ENCODE results near the gene COA8.
"Not testable (repeated sequence)": the region's sequence is repeated elsewhere in the genome, so short reads cannot be mapped to it uniquely, and the experiment has no call there.

The COA8 gene

GRCh38 chr14:103593577-103593976 lies 30.8 kb downstream of the COA8 start:
- no peak overlapping the region for H3K4me3 ChIP-seq (ENCODE audit: low read length)
- peaks cover 11% of the 10 kb centered on the region for H3K36me3 ChIP-seq (ENCODE audit: control insufficient read depth, insufficient read depth, low read length)
- H3K4me1 ChIP-seq (ENCODE audit: control insufficient read depth, insufficient read depth, low read length): no peaks in the 10 kb centered on the region
- H3K27ac ChIP-seq (ENCODE audit: low read depth, low read length): no peak overlapping the region
- no peaks in the 10 kb centered on the region for H3K27me3 ChIP-seq (ENCODE audit: control insufficient read depth, insufficient read depth, low read length)
- no peak overlapping the region for H3K9ac ChIP-seq (ENCODE audit: low read length)

GRCh38 chr14:103594265-103594664 lies 31.5 kb downstream of the COA8 start:
- no peak overlapping the region for H3K4me3 ChIP-seq (ENCODE audit: low read length)
- H3K27ac ChIP-seq (ENCODE audit: low read depth, low read length): no peak overlapping the region
- H3K9ac ChIP-seq (ENCODE audit: low read length): no peak overlapping the region

GRCh38 chr14:103597623-103598377 lies 35.0 kb downstream of the COA8 start:
- Histone ChIP-seq H3K4me3 (ENCODE audit: low read length) (no peak overlapping the region), H3K27ac (ENCODE audit: low read depth, low read length) (no peak overlapping the region), H3K9ac (ENCODE audit: low read length) (no peak overlapping the region), H3K36me3 (ENCODE audit: control insufficient read depth, insufficient read depth, low read length) (no peaks in the 10 kb centered on the region), H3K27me3 (ENCODE audit: control insufficient read depth, insufficient read depth, low read length) (no peaks in the 10 kb centered on the region), H3K4me1 (ENCODE audit: control insufficient read depth, insufficient read depth, low read length) (no peaks in the 10 kb centered on the region)

More at GRCh38 chr14:103594265-103594664, 31.5 kb downstream of the COA8 start:
- Histone ChIP-seq H3K4me1 (ENCODE audit: control insufficient read depth, insufficient read depth, low read length) (no peaks in the 10 kb centered on the region), H3K36me3 (ENCODE audit: control insufficient read depth, insufficient read depth, low read length) (peaks cover 6% of the 10 kb centered on the region), H3K27me3 (ENCODE audit: control insufficient read depth, insufficient read depth, low read length) (no peaks in the 10 kb centered on the region)

- no peak overlapping the region for H3K4me3 ChIP-seq (ENCODE audit: low read length)
- no peaks in the 10 kb centered on the region for H3K4me1 ChIP-seq (ENCODE audit: control insufficient read depth, insufficient read depth, low read length)
- no peaks in the 10 kb centered on the region for H3K27me3 ChIP-seq (ENCODE audit: control insufficient read depth, insufficient read depth, low read length)
- no peak overlapping the region for H3K27ac ChIP-seq (ENCODE audit: low read depth, low read length)
- H3K9ac ChIP-seq (ENCODE audit: low read length): no peak overlapping the region
- no peaks in the 10 kb centered on the region for H3K36me3 ChIP-seq (ENCODE audit: control insufficient read depth, insufficient read depth, low read length)
Measured at GRCh38 chr14:103600503-103600902, 37.7 kb downstream of the COA8 start.

GRCh38 chr14:103604620-103605019 lies 41.9 kb downstream of the COA8 start:
- H3K36me3 ChIP-seq (ENCODE audit: control insufficient read depth, insufficient read depth, low read length): no peaks in the 10 kb centered on the region
- H3K4me3 ChIP-seq (ENCODE audit: low read length): no peak overlapping the region
- H3K27me3 ChIP-seq (ENCODE audit: control insufficient read depth, insufficient read depth, low read length): peaks cover 7% of the 10 kb centered on the region
- H3K27ac ChIP-seq (ENCODE audit: low read depth, low read length): no peak overlapping the region
- peaks cover 7% of the 10 kb centered on the region for H3K4me1 ChIP-seq (ENCODE audit: control insufficient read depth, insufficient read depth, low read length)
- H3K9ac ChIP-seq (ENCODE audit: low read length): no peak overlapping the region

- Histone ChIP-seq H3K27ac (ENCODE audit: low read depth, low read length) (no peak overlapping the region), H3K4me3 (ENCODE audit: low read length) (peak overlapping the region; percentile 35), H3K27me3 (ENCODE audit: control insufficient read depth, insufficient read depth, low read length) (peaks cover 7% of the 10 kb centered on the region), H3K4me1 (ENCODE audit: control insufficient read depth, insufficient read depth, low read length) (peaks cover 7% of the 10 kb centered on the region), H3K36me3 (ENCODE audit: control insufficient read depth, insufficient read depth, low read length) (no peaks in the 10 kb centered on the region), H3K9ac (ENCODE audit: low read length) (no peak overlapping the region)
Measured at GRCh38 chr14:103606963-103607668, 44.4 kb downstream of the COA8 start.

GRCh38 chr14:103607822-103608221 lies 45.1 kb downstream of the COA8 start:
- Histone ChIP-seq H3K9ac (ENCODE audit: low read length) (no peak overlapping the region), H3K27me3 (ENCODE audit: control insufficient read depth, insufficient read depth, low read length) (peaks cover 7% of the 10 kb centered on the region), H3K27ac (ENCODE audit: low read depth, low read length) (no peak overlapping the region), H3K36me3 (ENCODE audit: control insufficient read depth, insufficient read depth, low read length) (no peaks in the 10 kb centered on the region), H3K4me3 (ENCODE audit: low read length) (peak overlapping the region; percentile 35), H3K4me1 (ENCODE audit: control insufficient read depth, insufficient read depth, low read length) (peaks cover 7% of the 10 kb centered on the region)

GRCh38 chr14:103609081-103609480 lies 46.3 kb downstream of the COA8 start:
- H3K4me3 ChIP-seq (ENCODE audit: low read length); H3K9ac ChIP-seq (ENCODE audit: low read length); H3K4me1 ChIP-seq (ENCODE audit: control insufficient read depth, insufficient read depth, low read length); H3K27me3 ChIP-seq (ENCODE audit: control insufficient read depth, insufficient read depth, low read length); H3K36me3 ChIP-seq (ENCODE audit: control insufficient read depth, insufficient read depth, low read length); H3K27ac ChIP-seq (ENCODE audit: low read depth, low read length): not testable (repeated sequence)

- Histone ChIP-seq H3K4me1 (ENCODE audit: control insufficient read depth, insufficient read depth, low read length) (peaks cover 7% of the 10 kb centered on the region), H3K27me3 (ENCODE audit: control insufficient read depth, insufficient read depth, low read length) (peaks cover 7% of the 10 kb centered on the region), H3K4me3 (ENCODE audit: low read length) (no peak overlapping the region), H3K9ac (ENCODE audit: low read length) (no peak overlapping the region), H3K27ac (ENCODE audit: low read depth, low read length) (no peak overlapping the region), H3K36me3 (ENCODE audit: control insufficient read depth, insufficient read depth, low read length) (no peaks in the 10 kb centered on the region)
Measured at GRCh38 chr14:103611215-103611614, 48.5 kb downstream of the COA8 start.

- Histone ChIP-seq H3K4me3 (ENCODE audit: low read length) (no peak overlapping the region), H3K27ac (ENCODE audit: low read depth, low read length) (no peak overlapping the region), H3K4me1 (ENCODE audit: control insufficient read depth, insufficient read depth, low read length) (no peaks in the 10 kb centered on the region), H3K36me3 (ENCODE audit: control insufficient read depth, insufficient read depth, low read length) (no peaks in the 10 kb centered on the region), H3K9ac (ENCODE audit: low read length) (no peak overlapping the region), H3K27me3 (ENCODE audit: control insufficient read depth, insufficient read depth, low read length) (peaks cover 3% of the 10 kb centered on the region)
Measured at GRCh38 chr14:103613517-103613916, 50.8 kb downstream of the COA8 start.

- Histone ChIP-seq H3K9ac (ENCODE audit: low read length) (no peak overlapping the region), H3K27ac (ENCODE audit: low read depth, low read length) (no peak overlapping the region), H3K4me3 (ENCODE audit: low read length) (no peak overlapping the region), H3K27me3 (ENCODE audit: control insufficient read depth, insufficient read depth, low read length) (no peaks in the 10 kb centered on the region), H3K4me1 (ENCODE audit: control insufficient read depth, insufficient read depth, low read length) (no peaks in the 10 kb centered on the region), H3K36me3 (ENCODE audit: control insufficient read depth, insufficient read depth, low read length) (no peaks in the 10 kb centered on the region)
Measured at GRCh38 chr14:103616635-103617300, 54.0 kb downstream of the COA8 start.

- no peaks in the 10 kb centered on the region for H3K27me3 ChIP-seq (ENCODE audit: control insufficient read depth, insufficient read depth, low read length)
- H3K36me3 ChIP-seq (ENCODE audit: control insufficient read depth, insufficient read depth, low read length): no peaks in the 10 kb centered on the region
- no peak overlapping the region for H3K27ac ChIP-seq (ENCODE audit: low read depth, low read length)
- H3K4me3 ChIP-seq (ENCODE audit: low read length): no peak overlapping the region
- peaks cover 1% of the 10 kb centered on the region for H3K4me1 ChIP-seq (ENCODE audit: control insufficient read depth, insufficient read depth, low read length)
- H3K9ac ChIP-seq (ENCODE audit: low read length): no peak overlapping the region
Measured at GRCh38 chr14:103619057-103619456, 56.3 kb downstream of the COA8 start.

Data from rectal smooth muscle tissue (tissue), 1 donor.